Type B pancreatic cell (in vitro differentiated cells): ENCODE results near the gene VRK2. TPM values are rescaled to one million over a fixed set of nuclear protein-coding genes. Genes with fewer than 3 reads are reported as not detected.
"Not testable (repeated sequence)": the region's sequence is repeated elsewhere in the genome, so short reads cannot be mapped to it uniquely, and the experiment has no call there.

Source experiments
- DNase-seq: peaks from one replicate; pipeline ENCODE4 v3.0.0; 2021; ENCODE audit warnings: mixed read lengths; ENCODE audit not compliant: unreplicated experiment; ENCODE audit errors: extremely low spot score
- H3K27ac Mint-ChIP-seq: 2 replicates; pipeline ENCODE4 v1.8.0; 2021; ENCODE audit warnings: mild to moderate bottlenecking, mixed read lengths
- H3K27me3 Mint-ChIP-seq: 2 replicates; pipeline ENCODE4 v1.8.0; 2021; ENCODE audit warnings: mixed read lengths
- H3K36me3 Mint-ChIP-seq: 2 replicates; pipeline ENCODE4 v1.8.0; 2021; ENCODE audit warnings: mixed read lengths
- H3K4me1 Mint-ChIP-seq: one replicate; pipeline ENCODE4 v1.8.0; 2021; ENCODE audit warnings: mixed read lengths; ENCODE audit not compliant: unreplicated experiment
- H3K4me3 Mint-ChIP-seq: 2 replicates; pipeline ENCODE4 v1.8.0; 2021; ENCODE audit warnings: mild to moderate bottlenecking, mixed read lengths
- H3K9me3 Mint-ChIP-seq: 2 replicates; pipeline ENCODE4 v1.8.0; 2021; ENCODE audit warnings: mixed read lengths
- CTCF ChIP-seq: fragments of 200-600 bp; sonication (generic); conservative IDR thresholded peaks from 2 replicates; pipeline ENCODE4 v1.5.0; 2021; ENCODE audit warnings: antibody characterized with exemption, mild to moderate bottlenecking
- total RNA-seq: library from RNA; stranded (reverse); gene quantifications from 2 replicates; pipeline ENCODE4 v1.2.1, GENCODE V29; 2021; ENCODE audit warnings: low replicate concordance

VRK2 gene
- total RNA-seq, 1 donor from 2014 or later = 17.7 TPM

DNA sequence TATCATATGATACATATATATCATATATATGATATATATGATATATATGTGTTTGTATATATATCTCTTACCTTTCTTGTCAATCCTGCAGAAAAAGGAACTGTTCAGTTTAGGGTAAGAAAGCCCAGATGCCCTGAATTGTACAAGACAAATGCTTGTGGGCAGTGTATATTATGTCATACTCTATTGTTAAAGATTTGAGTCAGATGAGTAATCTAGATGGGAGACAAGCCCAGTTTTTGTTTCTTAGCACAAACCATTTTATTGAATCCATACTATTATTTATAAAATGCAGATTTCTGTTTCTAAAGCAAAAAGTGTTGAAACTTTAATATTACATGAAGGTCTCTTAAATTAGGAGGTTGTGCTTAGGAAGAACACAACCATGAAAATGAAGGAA is 90.6 kb downstream of the VRK2 start:
- no peaks in the 10 kb centered on the region for H3K27me3 Mint-ChIP-seq
- peaks cover 12% of the 10 kb centered on the region for H3K36me3 Mint-ChIP-seq

GRCh38 chr2:58137856-58138255 is 91.2 kb downstream of the VRK2 start:
- Mint-ChIP-seq H3K36me3 (peaks cover 12% of the 10 kb centered on the region), H3K9me3 (no peaks in the 10 kb centered on the region), H3K4me3 (no peak overlapping the region), H3K27ac (no peak overlapping the region), H3K27me3 (no peaks in the 10 kb centered on the region), H3K4me1 (peaks cover 4% of the 10 kb centered on the region)
- DNase-seq = no peak
- no peak for TF ChIP-seq CTCF

More for the DNA sequence above, 90.6 kb downstream of the VRK2 start:
- Mint-ChIP-seq H3K4me3 (no peak overlapping the region), H3K9me3 (no peaks in the 10 kb centered on the region), H3K27ac (no peak overlapping the region), H3K4me1 (peaks cover 8% of the 10 kb centered on the region)
- no peak for TF ChIP-seq CTCF
- no peak for DNase-seq

GRCh38 chr2:58138396-58139030 is 91.9 kb downstream of the VRK2 start:
- no peaks in the 10 kb centered on the region for H3K27me3 Mint-ChIP-seq
- H3K27ac Mint-ChIP-seq = no peak overlapping the region
- no peak for TF ChIP-seq CTCF
- no peak overlapping the region for H3K4me3 Mint-ChIP-seq
- H3K4me1 Mint-ChIP-seq = peaks cover 4% of the 10 kb centered on the region
- peaks cover 10% of the 10 kb centered on the region for H3K36me3 Mint-ChIP-seq
- no peaks in the 10 kb centered on the region for H3K9me3 Mint-ChIP-seq
- DNase-seq = no peak

GRCh38 chr2:58140508-58141072 is 94.0 kb downstream of the VRK2 start:
- DNase-seq = no peak
- Mint-ChIP-seq H3K36me3 (peaks cover 16% of the 10 kb centered on the region), H3K27ac (no peak overlapping the region), H3K9me3 (no peaks in the 10 kb centered on the region), H3K4me1 (peaks cover 4% of the 10 kb centered on the region), H3K4me3 (no peak overlapping the region), H3K27me3 (no peaks in the 10 kb centered on the region)
- no peak for TF ChIP-seq CTCF

GRCh38 chr2:58145769-58146168 is 99.2 kb downstream of the VRK2 start:
- H3K27ac Mint-ChIP-seq, H3K4me1 Mint-ChIP-seq, H3K4me3 Mint-ChIP-seq, DNase-seq, H3K27me3 Mint-ChIP-seq, H3K9me3 Mint-ChIP-seq: not testable (repeated sequence)
- H3K36me3 Mint-ChIP-seq = peaks cover 14% of the 10 kb centered on the region

DNA sequence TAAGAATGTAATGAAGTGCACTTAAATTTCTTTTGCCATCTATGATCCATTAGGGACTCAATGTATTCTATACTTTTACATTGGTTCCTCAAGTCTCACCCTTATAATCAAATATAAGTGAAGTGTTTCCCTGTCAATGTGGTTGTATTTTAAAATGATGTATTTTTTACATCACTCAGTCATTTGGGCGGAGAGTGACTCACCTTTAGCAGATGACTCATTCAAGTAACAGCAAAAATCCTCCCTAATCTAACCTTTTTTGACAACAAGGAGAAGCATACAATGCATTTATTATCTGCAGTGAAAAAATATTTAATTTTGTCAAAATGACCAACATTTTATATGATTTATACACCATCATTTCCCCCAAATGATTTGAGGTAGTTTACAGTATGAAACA is 100.1 kb downstream of the VRK2 start:
- Mint-ChIP-seq H3K36me3 (peaks cover 14% of the 10 kb centered on the region), H3K9me3 (no peaks in the 10 kb centered on the region), H3K4me3 (no peak overlapping the region), H3K4me1 (no peaks in the 10 kb centered on the region), H3K27ac (no peak overlapping the region), H3K27me3 (no peaks in the 10 kb centered on the region)
- DNase-seq = no peak
- TF ChIP-seq CTCF = no peak
